Kidney epithelial cell (primary cell): ENCODE measurements around the gene HK1. TPM values are rescaled to one million over a fixed set of nuclear protein-coding genes. Genes with fewer than 3 reads are reported as not detected.

Source experiments
- DNase-seq: peaks from one replicate; pipeline ENCODE4 v3.0.0-alpha.2; 2010; ENCODE audit warnings: low read depth
- H3K27me3 ChIP-seq: 2 replicates; pipeline ENCODE4 v1.6.0; 2011; ENCODE audit warnings: low read length; ENCODE audit not compliant: control insufficient read depth, insufficient read depth
- H3K36me3 ChIP-seq: 2 replicates; pipeline ENCODE4 v1.5.1; 2011; ENCODE audit warnings: low read length; ENCODE audit not compliant: control insufficient read depth, insufficient read depth
- H3K4me3 ChIP-seq: 2 replicates; pipeline ENCODE4 v1.5.1; 2011; ENCODE audit warnings: low read depth, mild to moderate bottlenecking, control low read depth, low read length
- total RNA-seq: library from RNA; depleted of rRNA; stranded (reverse); fragments of >200 nt; gene quantifications from 2 replicates; pipeline ENCODE4 v1.2.3, GENCODE V29; 2015
- TF ChIP-seq, protein P1 (sequence below): IDR thresholded peaks from 2 replicates; pipeline ENCODE4 v1.5.1; 2011; ENCODE audit warnings: mild to moderate bottlenecking, moderate library complexity, low read length, control low read depth, inconsistent platforms; ENCODE audit not compliant: insufficient read depth, poor library complexity, severe bottlenecking

HK1 gene
- total RNA-seq, 1 donor from 2014 or later: 81.7 TPM

DNA sequence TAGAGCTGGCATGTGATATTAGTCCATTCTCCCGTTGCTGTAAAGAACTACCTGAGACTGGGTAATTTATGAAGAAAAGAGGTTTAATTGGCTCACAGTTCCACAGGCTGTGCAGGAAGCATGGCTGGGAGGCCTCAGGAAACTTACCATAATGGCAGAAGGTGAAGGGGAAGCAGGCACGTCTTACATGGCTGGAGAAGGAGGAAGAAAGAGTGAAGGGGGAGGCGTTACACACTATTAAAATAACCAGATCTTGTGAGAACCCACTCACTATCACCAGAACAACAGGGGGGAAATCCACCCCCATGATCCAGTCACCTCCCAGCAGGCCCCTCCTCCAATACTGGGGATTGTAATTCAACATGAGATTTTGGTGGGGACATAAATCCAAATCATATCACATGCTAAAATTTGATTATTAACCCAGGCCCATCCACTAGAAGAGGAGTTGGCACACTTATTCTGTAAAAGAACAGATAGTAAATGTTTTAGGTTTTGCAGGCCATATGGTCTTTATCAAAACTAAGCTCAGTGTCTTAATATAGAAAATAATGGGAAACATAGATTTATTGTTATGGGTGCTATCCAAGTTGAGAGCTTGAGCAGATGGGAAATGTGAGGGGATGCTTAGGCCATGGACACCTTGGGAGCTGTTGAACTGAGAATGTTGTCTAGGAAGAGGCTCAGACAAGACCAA is 18.6 kb upstream of the HK1 start:
- Histone ChIP-seq H3K4me3 (no peak overlapping the region), H3K36me3 (peaks cover 3% of the 10 kb centered on the region), H3K27me3 (no peaks in the 10 kb centered on the region)
- no peak for DNase-seq
- TF ChIP-seq, protein P1, sequence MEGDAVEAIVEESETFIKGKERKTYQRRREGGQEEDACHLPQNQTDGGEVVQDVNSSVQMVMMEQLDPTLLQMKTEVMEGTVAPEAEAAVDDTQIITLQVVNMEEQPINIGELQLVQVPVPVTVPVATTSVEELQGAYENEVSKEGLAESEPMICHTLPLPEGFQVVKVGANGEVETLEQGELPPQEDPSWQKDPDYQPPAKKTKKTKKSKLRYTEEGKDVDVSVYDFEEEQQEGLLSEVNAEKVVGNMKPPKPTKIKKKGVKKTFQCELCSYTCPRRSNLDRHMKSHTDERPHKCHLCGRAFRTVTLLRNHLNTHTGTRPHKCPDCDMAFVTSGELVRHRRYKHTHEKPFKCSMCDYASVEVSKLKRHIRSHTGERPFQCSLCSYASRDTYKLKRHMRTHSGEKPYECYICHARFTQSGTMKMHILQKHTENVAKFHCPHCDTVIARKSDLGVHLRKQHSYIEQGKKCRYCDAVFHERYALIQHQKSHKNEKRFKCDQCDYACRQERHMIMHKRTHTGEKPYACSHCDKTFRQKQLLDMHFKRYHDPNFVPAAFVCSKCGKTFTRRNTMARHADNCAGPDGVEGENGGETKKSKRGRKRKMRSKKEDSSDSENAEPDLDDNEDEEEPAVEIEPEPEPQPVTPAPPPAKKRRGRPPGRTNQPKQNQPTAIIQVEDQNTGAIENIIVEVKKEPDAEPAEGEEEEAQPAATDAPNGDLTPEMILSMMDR: no peak

GRCh38 chr10:69261184-69261583 is 17.1 kb upstream of the HK1 start:
- no peak for DNase-seq
- TF ChIP-seq, protein P1: no peak
- H3K4me3 ChIP-seq: no peak overlapping the region
- no peaks in the 10 kb centered on the region for H3K27me3 ChIP-seq
- peaks cover 3% of the 10 kb centered on the region for H3K36me3 ChIP-seq

- Histone ChIP-seq H3K27me3 (no peaks in the 10 kb centered on the region), H3K36me3 (peaks cover 3% of the 10 kb centered on the region), H3K4me3 (no peak overlapping the region)
- TF ChIP-seq, protein P1: no peak
- DNase-seq: no peak
Observed at GRCh38 chr10:69262292-69262751, 16.0 kb upstream of the HK1 start.

GRCh38 chr10:69265521-69265920 is 12.8 kb upstream of the HK1 start:
- Histone ChIP-seq H3K27me3 (no peaks in the 10 kb centered on the region), H3K4me3 (no peak overlapping the region), H3K36me3 (peaks cover 3% of the 10 kb centered on the region)
- TF ChIP-seq, protein P1: no peak
- DNase-seq: no peak

- H3K36me3 ChIP-seq: peaks cover 3% of the 10 kb centered on the region
- no peak overlapping the region for H3K4me3 ChIP-seq
- DNase-seq: no peak
- TF ChIP-seq, protein P1: no peak
- no peaks in the 10 kb centered on the region for H3K27me3 ChIP-seq
Observed at GRCh38 chr10:69268761-69269416, 9.4 kb upstream of the HK1 start.

DNA sequence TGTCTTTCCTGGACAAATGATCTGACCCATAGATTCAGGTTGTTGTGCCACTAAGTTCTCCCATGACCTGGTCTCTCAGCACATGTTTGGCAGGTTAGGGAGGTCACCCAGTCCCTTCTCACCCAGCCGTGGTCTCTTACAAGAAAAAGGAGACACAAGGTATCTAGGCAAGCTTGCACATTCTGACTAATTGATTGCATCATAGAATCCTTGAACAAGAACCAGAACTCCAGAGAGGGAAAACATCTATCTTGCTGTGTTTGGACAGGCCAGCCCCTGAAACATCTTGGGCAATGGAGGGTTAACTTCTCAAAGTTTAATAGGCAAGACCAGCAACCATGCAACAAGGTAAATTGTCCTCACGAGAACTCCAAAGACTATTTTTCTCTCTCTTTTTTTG is 8.5 kb upstream of the HK1 start:
- Histone ChIP-seq H3K36me3 (peaks cover 3% of the 10 kb centered on the region), H3K27me3 (no peaks in the 10 kb centered on the region), H3K4me3 (no peak overlapping the region)
- TF ChIP-seq, protein P1: no peak
- DNase-seq: no peak
